Smooth muscle cell of bladder (primary cell): ENCODE data around the gene KDM3A. TPM values are rescaled to one million over a fixed set of nuclear protein-coding genes. Genes with fewer than 3 reads are reported as not detected.

Source experiments
- total RNA-seq: library from RNA; depleted of rRNA; stranded (reverse); fragments of >200 nt; gene quantifications from 2 replicates; pipeline ENCODE4 v1.2.3, GENCODE V29; 2014

KDM3A gene, protein sequence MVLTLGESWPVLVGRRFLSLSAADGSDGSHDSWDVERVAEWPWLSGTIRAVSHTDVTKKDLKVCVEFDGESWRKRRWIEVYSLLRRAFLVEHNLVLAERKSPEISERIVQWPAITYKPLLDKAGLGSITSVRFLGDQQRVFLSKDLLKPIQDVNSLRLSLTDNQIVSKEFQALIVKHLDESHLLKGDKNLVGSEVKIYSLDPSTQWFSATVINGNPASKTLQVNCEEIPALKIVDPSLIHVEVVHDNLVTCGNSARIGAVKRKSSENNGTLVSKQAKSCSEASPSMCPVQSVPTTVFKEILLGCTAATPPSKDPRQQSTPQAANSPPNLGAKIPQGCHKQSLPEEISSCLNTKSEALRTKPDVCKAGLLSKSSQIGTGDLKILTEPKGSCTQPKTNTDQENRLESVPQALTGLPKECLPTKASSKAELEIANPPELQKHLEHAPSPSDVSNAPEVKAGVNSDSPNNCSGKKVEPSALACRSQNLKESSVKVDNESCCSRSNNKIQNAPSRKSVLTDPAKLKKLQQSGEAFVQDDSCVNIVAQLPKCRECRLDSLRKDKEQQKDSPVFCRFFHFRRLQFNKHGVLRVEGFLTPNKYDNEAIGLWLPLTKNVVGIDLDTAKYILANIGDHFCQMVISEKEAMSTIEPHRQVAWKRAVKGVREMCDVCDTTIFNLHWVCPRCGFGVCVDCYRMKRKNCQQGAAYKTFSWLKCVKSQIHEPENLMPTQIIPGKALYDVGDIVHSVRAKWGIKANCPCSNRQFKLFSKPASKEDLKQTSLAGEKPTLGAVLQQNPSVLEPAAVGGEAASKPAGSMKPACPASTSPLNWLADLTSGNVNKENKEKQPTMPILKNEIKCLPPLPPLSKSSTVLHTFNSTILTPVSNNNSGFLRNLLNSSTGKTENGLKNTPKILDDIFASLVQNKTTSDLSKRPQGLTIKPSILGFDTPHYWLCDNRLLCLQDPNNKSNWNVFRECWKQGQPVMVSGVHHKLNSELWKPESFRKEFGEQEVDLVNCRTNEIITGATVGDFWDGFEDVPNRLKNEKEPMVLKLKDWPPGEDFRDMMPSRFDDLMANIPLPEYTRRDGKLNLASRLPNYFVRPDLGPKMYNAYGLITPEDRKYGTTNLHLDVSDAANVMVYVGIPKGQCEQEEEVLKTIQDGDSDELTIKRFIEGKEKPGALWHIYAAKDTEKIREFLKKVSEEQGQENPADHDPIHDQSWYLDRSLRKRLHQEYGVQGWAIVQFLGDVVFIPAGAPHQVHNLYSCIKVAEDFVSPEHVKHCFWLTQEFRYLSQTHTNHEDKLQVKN (N-terminal part only)
- 17.2 and 27.8 TPM in 2 replicates for total RNA-seq

GRCh38 chr2:86440631-86441391, at the start of gene KDM3A:
Gene KDM3A (plus strand): TSS chr2:86441371. CDS start chr2:86442048, 677 bp downstream.

Other genes with a start within 250 kb of the KDM3A start
- gene IMMT, start 245.9 kb upstream of the KDM3A start, total RNA-seq: 35.5 and 38.4 TPM in 2 replicates
- gene MRPL35, start 241.9 kb upstream of the KDM3A start, total RNA-seq: 13.4 and 15.3 TPM in 2 replicates
- gene REEP1, start 103.7 kb upstream of the KDM3A start, total RNA-seq: 0.09 TPM in 1 of 2 replicates, not detected in the other
- gene CHMP3, start 122.1 kb downstream of the KDM3A start, total RNA-seq: 59.3 and 66.7 TPM in 2 replicates
- gene RNF103, start 182.5 kb downstream of the KDM3A start, total RNA-seq: 11.4 and 16.2 TPM in 2 replicates